Measurements from ENCODE around the gene RNASE12. TPM values are rescaled to one million over a fixed set of nuclear protein-coding genes. Genes with fewer than 3 reads are reported as not detected.
"Not testable (repeated sequence)": the region's sequence is repeated elsewhere in the genome, so short reads cannot be mapped to it uniquely, and the experiment has no call there.

The RNASE12 gene
- total and polyA plus RNA-seq, 8 donors: not detected

GRCh38 chr14:20583908-20584307 lies 7.3 kb downstream of the RNASE12 start:
- Histone ChIP-seq H3K27me3 (no peaks in the 10 kb centered on the region), H3K27ac (no peak overlapping the region), H3K4me1 (no peaks in the 10 kb centered on the region), H3K4me3 (no peak overlapping the region), H3K9me3 (no peaks in the 10 kb centered on the region), H3K36me3 (no peaks in the 10 kb centered on the region)
- DNase-seq: no peak
- 59 to 85% (median 79%) methylated on average over 5 of the region's 5 CpGs for WGBS, 5 donors
- intact Hi-C loops (cut with DNase I; ENCODE audit: low total_unique reads): no loop called here
- TF ChIP-seq EP300 (IDR thresholded peaks at IDR 0.05): no peak

DNA sequence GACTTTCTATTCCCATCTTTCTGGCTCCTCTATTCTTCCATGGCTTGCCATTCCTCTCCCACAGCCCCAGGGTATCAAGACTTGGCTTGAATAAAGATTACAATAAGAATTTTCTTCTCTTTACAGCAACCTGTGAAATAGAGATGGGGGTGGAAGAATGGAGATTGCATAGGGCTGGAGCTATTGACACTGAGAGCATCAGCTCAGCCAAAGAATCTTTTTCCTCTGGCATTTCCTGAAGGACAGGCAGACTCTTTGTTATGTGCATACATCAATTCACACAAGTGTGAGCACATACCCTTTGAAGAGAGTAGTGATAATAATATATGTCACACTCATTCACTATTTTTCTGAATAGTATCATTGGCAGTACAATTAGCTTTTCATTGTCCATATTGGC lies 8.0 kb downstream of the RNASE12 start:
- Histone ChIP-seq H3K36me3 (no peaks in the 10 kb centered on the region), H3K27ac (no peak overlapping the region), H3K27me3 (no peaks in the 10 kb centered on the region), H3K9me3 (no peaks in the 10 kb centered on the region), H3K4me3 (no peak overlapping the region), H3K4me1 (no peaks in the 10 kb centered on the region)
- intact Hi-C loops (cut with DNase I; ENCODE audit: low total_unique reads): no loop called here
- no peak for DNase-seq
- TF ChIP-seq POLR2A (IDR thresholded peaks at IDR 0.05) (no peak), CTCF (IDR thresholded peaks at IDR 0.05) (no peak), POLR2AphosphoS5 (IDR thresholded peaks at IDR 0.05) (no peak), EP300 (IDR thresholded peaks at IDR 0.05) (no peak)

DNA sequence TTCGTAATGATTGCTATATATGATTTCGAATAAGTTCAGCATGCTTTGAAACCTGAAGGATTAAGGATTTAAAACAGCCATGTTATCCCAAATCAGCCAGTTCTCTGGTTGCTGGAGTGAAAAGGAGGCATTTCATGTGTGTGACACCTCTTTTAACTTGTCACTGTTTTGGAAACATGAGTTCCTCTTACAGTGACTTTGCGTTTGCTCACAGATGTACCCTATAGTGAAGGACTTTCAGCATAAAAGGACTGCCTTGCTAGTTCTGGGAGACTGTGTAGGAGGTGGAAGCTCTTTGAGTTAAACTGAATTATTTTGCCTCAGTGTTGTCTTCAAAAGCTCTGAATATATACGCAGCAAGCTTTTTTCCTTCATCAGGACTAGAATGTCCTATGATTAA lies 10.9 kb downstream of the RNASE12 start:
- H3K4me1 ChIP-seq: no peaks in the 10 kb centered on the region
- WGBS, 5 donors: 54 to 79% (median 72%) methylated on average over 4 of the region's 4 CpGs
- no peaks in the 10 kb centered on the region for H3K36me3 ChIP-seq
- no peaks in the 10 kb centered on the region for H3K27me3 ChIP-seq
- intact Hi-C loops (cut with DNase I; ENCODE audit: low total_unique reads): no loop called here
- no peak overlapping the region for H3K4me3 ChIP-seq
- no peak for TF ChIP-seq POLR2A (IDR thresholded peaks at IDR 0.05)
- TF ChIP-seq CTCF (IDR thresholded peaks at IDR 0.05): no peak
- TF ChIP-seq POLR2AphosphoS5 (IDR thresholded peaks at IDR 0.05): no peak
- DNase-seq: no peak
- H3K9me3 ChIP-seq: no peaks in the 10 kb centered on the region
- H3K27ac ChIP-seq: no peak overlapping the region

DNA sequence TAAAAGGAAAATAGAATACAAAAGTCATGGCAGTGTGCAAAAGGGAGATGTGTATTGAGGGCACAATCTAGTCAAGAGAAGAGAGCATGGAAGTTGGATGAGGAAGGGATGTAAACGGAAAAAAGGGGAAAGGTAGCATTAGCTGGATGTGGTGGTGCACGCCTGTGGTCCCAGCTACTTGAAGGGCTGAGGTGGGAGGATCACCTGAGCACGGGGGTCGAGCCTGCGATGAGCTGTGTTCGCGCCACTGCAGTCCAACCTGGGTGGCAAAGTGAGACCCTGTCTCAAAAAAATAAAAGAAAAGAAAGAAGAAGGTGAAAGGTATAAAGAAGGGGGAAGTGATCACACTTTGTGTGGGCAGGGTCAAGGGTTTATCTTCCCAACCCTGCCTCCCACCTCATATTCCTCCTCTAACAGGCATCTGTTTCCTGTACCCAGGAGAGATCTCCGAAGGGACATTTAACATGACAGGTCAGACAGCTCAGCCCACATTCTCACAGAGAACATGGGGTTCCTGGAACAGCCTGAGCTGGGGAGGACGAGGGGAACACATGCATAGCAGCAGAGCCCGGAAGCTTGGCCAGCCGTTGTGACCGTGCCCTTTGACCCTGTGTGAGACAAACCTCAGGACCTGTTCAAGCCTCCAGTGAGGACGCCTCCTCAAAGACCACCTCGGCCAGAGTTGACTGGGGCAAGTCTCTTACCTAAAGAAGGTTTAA lies 12.2 kb downstream of the RNASE12 start:
- TF ChIP-seq EP300 (IDR thresholded peaks at IDR 0.05): no peak
- TF ChIP-seq CTCF (IDR thresholded peaks at IDR 0.05): no peak
- TF ChIP-seq POLR2A (IDR thresholded peaks at IDR 0.05): no peak
- TF ChIP-seq POLR2AphosphoS5 (IDR thresholded peaks at IDR 0.05): no peak
- DNase-seq: no peak
- Histone ChIP-seq H3K4me3 (no peak overlapping the region), H3K27me3 (no peaks in the 10 kb centered on the region), H3K4me1 (no peaks in the 10 kb centered on the region), H3K9me3 (no peaks in the 10 kb centered on the region), H3K36me3 (no peaks in the 10 kb centered on the region), H3K27ac (no peak overlapping the region)
- 74 to 78% (median 76%) methylated on average over 14 of the region's 14 CpGs for WGBS, 5 donors
- intact Hi-C loops (cut with DNase I; ENCODE audit: low total_unique reads): no loop called here

GRCh38 chr14:20578325-20578724 lies 12.9 kb downstream of the RNASE12 start:
- no peak overlapping the region for H3K4me3 ChIP-seq
- no peaks in the 10 kb centered on the region for H3K27me3 ChIP-seq
- H3K9me3 ChIP-seq: no peaks in the 10 kb centered on the region
- TF ChIP-seq POLR2A (IDR thresholded peaks at IDR 0.05) (no peak), POLR2AphosphoS5 (IDR thresholded peaks at IDR 0.05) (no peak), CTCF (IDR thresholded peaks at IDR 0.05) (no peak), EP300 (IDR thresholded peaks at IDR 0.05) (no peak)
- intact Hi-C loops (cut with DNase I; ENCODE audit: low total_unique reads): no loop called here
- no peaks in the 10 kb centered on the region for H3K36me3 ChIP-seq
- DNase-seq: no peak
- WGBS, 5 donors: 59 to 83% (median 66%) methylated on average over 3 of the region's 3 CpGs
- H3K27ac ChIP-seq: no peak overlapping the region
- H3K4me1 ChIP-seq: no peaks in the 10 kb centered on the region

- DNase-seq; intact Hi-C loops (cut with DNase I; ENCODE audit: low total_unique reads); H3K4me3 ChIP-seq; H3K36me3 ChIP-seq; H3K27ac ChIP-seq; H3K4me1 ChIP-seq; H3K27me3 ChIP-seq: not testable (repeated sequence)
- H3K9me3 ChIP-seq: peaks cover 0 to 22% (median 21%) of the 10 kb centered on the region in 4 donors
- 62 to 79% (median 71%) methylated on average over 4 of the region's 4 CpGs for WGBS, 5 donors
Observed at GRCh38 chr14:20572382-20572990, 18.7 kb downstream of the RNASE12 start.

DNA sequence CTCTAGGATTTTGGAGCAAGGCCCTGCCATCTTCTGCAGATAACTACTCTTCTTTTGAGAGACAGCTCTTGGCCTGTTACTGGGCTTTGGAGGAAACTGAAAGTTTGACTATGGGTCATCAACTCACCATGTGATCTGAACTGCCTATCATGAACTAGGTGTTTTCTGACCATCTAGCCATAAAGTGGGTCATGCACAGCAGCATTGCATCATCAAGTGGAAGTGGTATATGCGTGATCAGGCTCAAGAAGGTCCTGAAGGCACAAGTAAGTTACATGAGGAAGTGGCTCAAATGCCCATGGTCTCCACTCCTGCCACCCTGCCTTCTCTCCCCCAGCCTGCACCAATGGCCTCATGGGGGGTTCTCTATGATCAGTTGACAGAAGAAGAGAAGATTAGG lies 20.5 kb downstream of the RNASE12 start:
- intact Hi-C loops (cut with DNase I; ENCODE audit: low total_unique reads); DNase-seq; H3K27me3 ChIP-seq; H3K4me3 ChIP-seq; H3K27ac ChIP-seq; H3K4me1 ChIP-seq; H3K36me3 ChIP-seq: not testable (repeated sequence)
- peaks cover 0 to 22% (median 21%) of the 10 kb centered on the region in 4 donors for H3K9me3 ChIP-seq
- 40 to 94% (median 91%) methylated on average over 1 of the region's 1 CpG for WGBS, 5 donors

Measured in stomach (tissue), 9 donors.